GM13977 (cell line): ENCODE results near the gene TUBGCP4.
"Not testable (repeated sequence)": the region's sequence is repeated elsewhere in the genome, so short reads cannot be mapped to it uniquely, and the experiment has no call there.

Experiments used
- DNase-seq: peaks from one replicate; pipeline ENCODE4 v3.0.0; 2012; ENCODE audit warnings: low spot score
- in situ Hi-C: fragments of 300-500 bp; cut with MboI; formaldehyde crosslinking; loops from one replicate; pipeline ENCODE4 v1.12.0; 2022; ENCODE audit warnings: low sequenced_read_pairs, low pct_unique_long_range_greater_than_20kb, mixed read lengths, inconsistent platforms; ENCODE audit not compliant: unreplicated experiment
- TF ChIP-seq, protein P1 (sequence below): IDR thresholded peaks from 2 replicates; pipeline ENCODE4 v1.5.1; 2012; ENCODE audit warnings: mild to moderate bottlenecking, control low read depth; ENCODE audit not compliant: insufficient read depth; ENCODE audit errors: extremely low read depth, missing control alignments

The TUBGCP4 gene

DNA sequence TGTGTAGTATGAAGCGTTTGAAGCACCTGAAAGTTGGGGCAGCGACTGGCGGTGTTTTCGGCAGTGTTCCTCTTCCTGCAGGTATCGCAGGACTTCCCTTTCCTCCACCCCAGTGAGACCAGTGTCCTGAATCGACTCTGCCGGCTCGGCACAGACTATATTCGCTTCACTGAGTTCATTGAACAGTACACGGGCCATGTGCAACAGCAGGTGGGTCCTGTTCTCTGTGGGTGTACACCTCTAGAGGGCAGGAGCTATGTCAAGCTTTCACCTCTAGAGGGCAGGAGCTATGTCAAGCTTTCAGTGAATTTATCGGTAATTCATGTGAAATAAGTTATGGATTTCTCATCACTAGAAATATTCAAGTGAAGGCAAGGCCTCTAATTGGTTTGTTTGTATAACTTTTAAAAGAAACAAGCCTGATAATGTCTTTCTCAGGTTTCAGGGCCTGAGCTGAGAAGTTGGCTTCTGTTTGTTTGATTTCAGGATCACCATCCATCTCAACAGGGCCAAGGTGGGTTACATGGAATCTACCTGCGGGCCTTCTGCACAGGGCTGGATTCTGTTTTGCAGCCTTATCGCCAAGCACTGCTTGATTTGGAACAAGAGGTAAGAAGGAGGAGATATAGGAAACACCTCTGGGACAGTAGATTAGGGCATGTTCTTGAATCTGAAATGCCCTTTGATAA, 5.3 kb downstream of the TUBGCP4 start:
- in situ Hi-C loops: no loop called here
- peak; percentile 47 for DNase-seq
- TF ChIP-seq, protein P1, sequence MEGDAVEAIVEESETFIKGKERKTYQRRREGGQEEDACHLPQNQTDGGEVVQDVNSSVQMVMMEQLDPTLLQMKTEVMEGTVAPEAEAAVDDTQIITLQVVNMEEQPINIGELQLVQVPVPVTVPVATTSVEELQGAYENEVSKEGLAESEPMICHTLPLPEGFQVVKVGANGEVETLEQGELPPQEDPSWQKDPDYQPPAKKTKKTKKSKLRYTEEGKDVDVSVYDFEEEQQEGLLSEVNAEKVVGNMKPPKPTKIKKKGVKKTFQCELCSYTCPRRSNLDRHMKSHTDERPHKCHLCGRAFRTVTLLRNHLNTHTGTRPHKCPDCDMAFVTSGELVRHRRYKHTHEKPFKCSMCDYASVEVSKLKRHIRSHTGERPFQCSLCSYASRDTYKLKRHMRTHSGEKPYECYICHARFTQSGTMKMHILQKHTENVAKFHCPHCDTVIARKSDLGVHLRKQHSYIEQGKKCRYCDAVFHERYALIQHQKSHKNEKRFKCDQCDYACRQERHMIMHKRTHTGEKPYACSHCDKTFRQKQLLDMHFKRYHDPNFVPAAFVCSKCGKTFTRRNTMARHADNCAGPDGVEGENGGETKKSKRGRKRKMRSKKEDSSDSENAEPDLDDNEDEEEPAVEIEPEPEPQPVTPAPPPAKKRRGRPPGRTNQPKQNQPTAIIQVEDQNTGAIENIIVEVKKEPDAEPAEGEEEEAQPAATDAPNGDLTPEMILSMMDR: peak; percentile 66

DNA sequence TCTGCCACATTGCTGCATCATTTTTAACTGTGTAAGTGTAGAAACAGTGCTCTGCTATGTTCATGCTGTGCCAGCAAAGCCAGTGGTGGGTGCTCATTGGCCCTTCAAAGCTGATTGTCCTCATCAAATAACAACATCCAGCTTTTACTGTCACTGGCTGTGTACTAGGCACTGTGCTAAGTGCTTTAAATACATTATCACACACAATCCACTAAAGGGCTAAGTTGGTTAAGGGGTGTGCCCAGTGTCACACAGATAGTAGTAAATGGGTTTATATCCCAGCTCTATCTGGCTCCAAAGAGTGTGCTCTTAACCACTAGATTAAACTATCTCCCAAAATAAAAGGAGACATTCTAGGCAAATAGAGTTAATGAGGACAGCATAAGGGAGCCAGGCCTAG, 7.7 kb downstream of the TUBGCP4 start:
- no peak for DNase-seq
- in situ Hi-C loops: no loop called here
- TF ChIP-seq, protein P1: no peak

DNA sequence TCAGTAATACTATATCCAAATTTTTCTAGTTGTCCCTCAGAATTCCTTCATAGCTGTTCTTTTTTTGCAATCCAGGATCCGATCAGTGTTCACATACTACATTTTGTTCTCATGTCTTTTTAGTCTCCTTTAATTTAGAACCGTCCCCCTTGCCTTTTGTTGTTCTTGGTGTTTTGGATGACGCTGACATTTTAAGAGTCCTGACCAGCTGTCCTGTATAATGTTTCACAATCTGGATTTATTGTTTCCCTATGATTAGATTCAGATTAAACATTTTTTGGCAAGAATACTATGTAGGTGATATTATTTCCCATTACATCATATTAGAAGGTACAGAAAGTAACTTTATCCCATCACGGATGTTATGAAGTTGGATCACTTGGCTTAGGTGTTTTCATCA, 11.4 kb downstream of the TUBGCP4 start:
- in situ Hi-C loops: no loop called here

DNA sequence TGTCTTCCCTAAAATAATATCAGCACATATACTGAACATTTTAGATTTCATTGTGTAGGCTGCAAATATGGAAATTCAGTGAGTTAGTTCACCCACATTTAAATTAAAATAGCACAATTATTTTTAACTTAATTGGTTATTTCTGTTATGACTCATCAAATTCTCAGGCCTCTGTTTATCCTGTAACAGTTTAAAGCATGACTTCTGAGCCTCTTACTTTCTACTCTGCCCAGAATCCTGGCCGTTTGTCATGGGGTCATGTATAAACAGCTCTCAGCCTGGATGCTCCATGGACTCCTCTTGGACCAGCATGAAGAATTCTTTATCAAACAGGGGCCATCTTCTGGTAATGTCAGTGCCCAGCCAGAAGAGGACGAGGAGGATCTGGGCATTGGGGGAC, 12.2 kb downstream of the TUBGCP4 start:
- in situ Hi-C loops: no loop called here
- TF ChIP-seq, protein P1: no peak
- DNase-seq: no peak

More for the DNA sequence above, 11.4 kb downstream of the TUBGCP4 start:
- TF ChIP-seq, protein P1: no peak
- DNase-seq: no peak

DNA sequence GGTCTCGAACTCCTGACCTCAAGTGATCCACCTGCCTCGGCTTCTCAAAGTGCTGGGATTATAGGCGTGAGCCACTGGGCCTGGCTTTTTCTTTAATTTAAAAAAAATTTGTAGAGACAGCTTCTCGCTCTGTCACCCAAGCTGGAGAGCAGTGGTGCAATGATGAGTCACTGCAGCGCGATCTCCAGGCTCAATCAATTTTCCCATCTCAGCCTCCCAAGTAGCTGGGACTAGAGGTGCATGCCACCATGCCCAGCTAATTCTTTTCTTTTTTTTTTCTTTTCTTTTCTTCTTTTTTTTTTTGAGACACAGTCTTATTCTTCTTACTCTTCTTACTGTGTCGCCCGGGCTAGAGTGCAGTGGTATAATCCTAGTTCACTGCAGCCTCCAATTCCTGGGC, 19.8 kb downstream of the TUBGCP4 start:
- in situ Hi-C loops: no loop called here
- DNase-seq: no peak
- TF ChIP-seq, protein P1: no peak

DNA sequence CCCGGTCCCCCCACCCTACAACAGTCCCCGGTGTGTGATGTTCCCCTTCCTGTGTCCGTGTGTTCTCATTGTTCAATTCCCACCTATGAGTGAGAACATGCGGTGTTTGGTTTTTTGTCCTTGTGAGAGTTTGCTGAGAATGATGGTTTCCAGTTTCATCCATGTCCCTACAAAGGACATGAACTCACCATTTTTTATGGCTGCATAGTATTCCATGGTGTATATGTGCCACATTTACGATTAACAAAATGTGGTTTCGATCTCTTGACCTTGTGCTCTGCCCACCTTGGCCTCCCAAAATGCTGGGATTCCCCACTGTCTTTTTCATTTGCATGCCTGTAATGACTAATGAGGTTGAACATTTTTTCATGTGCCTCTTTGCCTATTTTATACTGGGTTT, 22.7 kb downstream of the TUBGCP4 start:
- in situ Hi-C loops, DNase-seq: not testable (repeated sequence)

DNA sequence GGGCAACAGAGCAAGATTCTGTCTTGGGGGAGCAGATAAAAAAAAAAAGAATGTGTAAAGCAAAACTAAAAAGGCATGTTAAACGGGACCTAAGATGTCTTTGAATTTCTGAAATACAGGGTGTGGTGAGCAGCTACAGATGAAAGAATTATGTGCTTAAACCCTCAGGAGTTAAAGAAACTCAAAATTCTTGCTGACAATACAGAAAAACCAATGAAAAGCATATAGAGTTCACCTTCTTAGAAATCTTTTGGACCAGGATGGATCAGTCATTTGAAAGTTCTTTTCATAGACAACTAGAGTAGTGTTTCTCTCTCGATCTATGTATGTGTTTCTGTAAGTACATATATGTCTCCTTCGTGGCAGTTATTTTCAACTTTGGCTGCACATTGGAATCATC, 31.4 kb downstream of the TUBGCP4 start:
- DNase-seq: no peak
- in situ Hi-C loops: no loop called here
- TF ChIP-seq, protein P1: no peak
